Measurements from ENCODE around the gene SLC35C1.
"Not testable (repeated sequence)": the region's sequence is repeated elsewhere in the genome, so short reads cannot be mapped to it uniquely, and the experiment has no call there.

The SLC35C1 gene

GRCh38 chr11:45802531-45803317 is 2.2 kb upstream of the SLC35C1 start:
- no peak for DNase-seq (ENCODE audit: low spot score in 2 of 2)
- ATAC-seq: no peak
- H3K36me3 Mint-ChIP-seq: peaks cover 6% of the 10 kb centered on the region
- no peaks in the 10 kb centered on the region for H3K9me3 Mint-ChIP-seq
- H3K4me3 Mint-ChIP-seq: peak overlapping the region; percentile 93
- H3K27ac Mint-ChIP-seq: no peak overlapping the region
- peaks cover 20% of the 10 kb centered on the region for H3K4me1 Mint-ChIP-seq

GRCh38 chr11:45803971-45804760 is 783 bp upstream of the SLC35C1 start:
- H3K36me3 Mint-ChIP-seq: peaks cover 9% of the 10 kb centered on the region
- H3K27ac Mint-ChIP-seq: peak overlapping the region; percentile 95
- peaks cover 33% of the 10 kb centered on the region for H3K4me1 Mint-ChIP-seq
- peak; percentile 63 for ATAC-seq
- peak overlapping the region; percentile 93 for H3K4me3 Mint-ChIP-seq
- DNase-seq (ENCODE audit: low spot score in 2 of 2): peak; percentile 60 to 80
- no peaks in the 10 kb centered on the region for H3K9me3 Mint-ChIP-seq

- H3K4me1 Mint-ChIP-seq: peaks cover 46% of the 10 kb centered on the region
- peak overlapping the region; percentile 95 for H3K27ac Mint-ChIP-seq
- peaks cover 12% of the 10 kb centered on the region for H3K36me3 Mint-ChIP-seq
- ATAC-seq (peak; percentile 52), DNase-seq (ENCODE audit: low spot score in 2 of 2) (no peak)
- H3K4me3 Mint-ChIP-seq: peak overlapping the region; percentile 93
- H3K9me3 Mint-ChIP-seq: no peaks in the 10 kb centered on the region
These were observed 539 bp downstream of the SLC35C1 start for GRCh38 chr11:45805305-45806071.

DNA sequence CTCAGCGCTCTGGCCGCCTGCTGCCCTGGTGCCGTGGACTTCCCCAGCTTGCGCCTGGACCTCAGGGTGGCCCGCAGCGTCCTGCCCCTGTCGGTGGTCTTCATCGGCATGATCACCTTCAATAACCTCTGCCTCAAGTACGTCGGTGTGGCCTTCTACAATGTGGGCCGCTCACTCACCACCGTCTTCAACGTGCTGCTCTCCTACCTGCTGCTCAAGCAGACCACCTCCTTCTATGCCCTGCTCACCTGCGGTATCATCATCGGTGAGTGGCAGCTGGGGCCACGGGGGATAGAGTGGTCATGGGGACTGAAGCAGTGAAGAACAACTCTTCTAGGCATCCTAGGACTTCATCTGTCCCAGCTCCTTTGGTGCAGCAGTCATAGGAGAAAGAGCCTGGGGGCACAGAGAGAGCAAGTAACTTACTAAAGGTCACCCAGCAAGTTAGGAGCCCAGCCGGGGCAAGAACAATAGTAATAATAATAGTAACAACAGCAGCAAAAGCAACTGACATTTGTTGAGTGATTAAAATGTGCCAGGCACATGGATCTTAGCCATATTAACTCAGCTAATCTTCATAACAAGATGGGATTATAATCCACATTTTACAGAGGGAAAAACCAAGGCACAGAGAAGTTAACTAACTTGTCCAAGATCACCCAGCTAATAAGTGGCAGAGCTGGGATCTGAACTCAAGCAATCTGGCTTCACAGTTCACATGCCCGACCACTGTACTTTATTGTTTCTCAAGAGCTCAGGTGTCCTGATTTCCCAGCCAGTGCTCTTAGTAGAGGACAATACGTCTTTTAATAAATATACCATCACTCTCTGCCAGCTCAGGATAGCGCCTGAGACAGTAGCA is 1.4 kb downstream of the SLC35C1 start:
- Mint-ChIP-seq H3K9me3 (no peaks in the 10 kb centered on the region), H3K4me1 (peaks cover 51% of the 10 kb centered on the region), H3K4me3 (peak overlapping the region; percentile 93), H3K27ac (peak overlapping the region; percentile 95), H3K36me3 (peaks cover 19% of the 10 kb centered on the region)
- DNase-seq (ENCODE audit: low spot score in 2 of 2) (no peak), ATAC-seq (no peak)

DNA sequence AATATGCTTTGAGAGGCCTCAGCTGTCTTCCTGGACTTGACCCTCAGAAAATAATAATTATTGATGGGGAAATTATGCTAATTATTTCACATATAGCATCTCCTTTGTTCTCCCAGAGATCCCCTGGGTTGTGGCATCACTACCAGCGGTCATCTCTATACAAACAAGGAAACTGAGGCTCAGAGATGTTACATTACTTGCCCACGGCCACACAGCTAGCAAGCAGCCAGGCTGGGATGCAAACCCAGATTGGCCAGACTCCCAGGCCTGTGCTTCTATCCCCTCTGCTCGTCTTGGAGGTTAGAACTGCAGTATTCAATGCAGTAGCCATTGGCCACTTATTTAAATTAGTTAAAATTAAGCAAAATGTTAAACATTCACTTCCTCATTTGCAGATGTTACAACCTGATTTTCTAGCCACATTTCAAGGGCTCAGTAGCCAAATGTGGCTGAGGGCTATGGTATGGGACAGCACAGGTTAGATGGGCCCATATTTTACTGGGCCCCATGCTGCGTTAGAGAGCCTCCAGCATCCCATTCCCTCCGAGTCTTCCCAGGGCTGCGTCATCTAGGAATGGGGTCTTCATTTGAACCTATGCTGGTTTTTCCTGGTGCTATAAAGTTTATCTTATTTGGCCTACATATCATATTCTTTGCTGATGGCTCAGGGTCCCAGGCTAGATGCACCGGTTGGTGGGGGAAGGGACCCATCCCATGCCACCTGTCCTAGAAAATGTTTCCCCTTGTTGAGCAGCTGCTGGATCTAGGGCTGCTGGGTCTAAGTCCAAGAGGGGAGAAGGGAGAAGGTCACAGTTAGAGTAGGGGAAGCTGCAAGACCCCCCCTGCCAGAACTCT is 2.2 kb downstream of the SLC35C1 start:
- ATAC-seq: no peak
- Mint-ChIP-seq H3K36me3 (peaks cover 26% of the 10 kb centered on the region), H3K9me3 (no peaks in the 10 kb centered on the region), H3K27ac (peak overlapping the region; percentile 95), H3K4me3 (peak overlapping the region; percentile 93), H3K4me1 (peaks cover 51% of the 10 kb centered on the region)
- DNase-seq (ENCODE audit: low spot score in 2 of 2): no peak

DNA sequence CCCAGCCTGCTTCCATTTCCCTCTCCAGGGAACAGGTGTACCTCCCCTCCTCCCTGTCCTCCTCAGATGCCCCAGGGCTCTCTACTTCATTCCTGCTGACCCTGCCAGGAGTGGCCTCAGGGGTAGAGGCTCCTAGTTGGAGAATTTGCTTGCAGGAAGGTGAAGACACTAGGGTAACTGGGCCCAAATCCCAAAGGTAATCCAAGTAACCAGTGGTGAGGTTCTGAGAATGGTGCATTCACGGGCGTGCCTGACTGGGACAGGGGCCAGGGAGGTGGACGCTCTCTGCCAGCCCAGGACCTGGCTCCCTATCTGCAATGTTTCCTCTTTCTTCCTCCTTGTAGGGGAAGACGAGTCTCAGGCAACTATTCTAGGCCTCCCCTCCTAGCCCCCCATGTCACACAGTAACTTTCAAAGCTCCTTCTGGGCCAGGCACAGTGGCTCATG is 2.9 kb downstream of the SLC35C1 start:
- no peak overlapping the region for H3K27ac Mint-ChIP-seq
- DNase-seq (ENCODE audit: low spot score in 2 of 2) (no peak), ATAC-seq (no peak)
- H3K9me3 Mint-ChIP-seq: no peaks in the 10 kb centered on the region
- peaks cover 51% of the 10 kb centered on the region for H3K4me1 Mint-ChIP-seq
- peak overlapping the region; percentile 93 for H3K4me3 Mint-ChIP-seq
- H3K36me3 Mint-ChIP-seq: peaks cover 32% of the 10 kb centered on the region

DNA sequence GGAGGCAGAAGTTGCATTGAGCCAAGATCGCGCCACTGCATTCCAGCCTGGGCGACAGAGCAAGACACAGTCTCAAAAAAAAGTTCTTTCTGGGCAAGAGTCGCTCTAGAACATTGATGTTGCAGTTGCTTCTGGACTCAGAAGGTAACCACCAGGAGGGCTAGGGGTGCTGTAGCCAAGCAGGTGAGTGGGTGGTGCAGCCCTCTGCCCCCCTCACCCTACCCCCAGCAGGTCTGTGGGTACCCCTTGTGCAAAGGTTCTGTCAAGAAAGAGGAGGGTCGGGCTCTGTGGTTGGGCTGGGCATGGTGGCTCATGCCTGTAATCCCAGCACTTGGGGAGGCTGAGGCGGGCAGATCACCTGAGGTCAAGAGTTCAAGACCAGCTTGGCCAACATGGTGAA is 3.5 kb downstream of the SLC35C1 start:
- H3K27ac Mint-ChIP-seq; H3K9me3 Mint-ChIP-seq; DNase-seq (ENCODE audit: low spot score in 2 of 2); ATAC-seq: not testable (repeated sequence)
- Mint-ChIP-seq H3K36me3 (peaks cover 33% of the 10 kb centered on the region), H3K4me3 (peak overlapping the region; percentile 93), H3K4me1 (peaks cover 51% of the 10 kb centered on the region)

DNA sequence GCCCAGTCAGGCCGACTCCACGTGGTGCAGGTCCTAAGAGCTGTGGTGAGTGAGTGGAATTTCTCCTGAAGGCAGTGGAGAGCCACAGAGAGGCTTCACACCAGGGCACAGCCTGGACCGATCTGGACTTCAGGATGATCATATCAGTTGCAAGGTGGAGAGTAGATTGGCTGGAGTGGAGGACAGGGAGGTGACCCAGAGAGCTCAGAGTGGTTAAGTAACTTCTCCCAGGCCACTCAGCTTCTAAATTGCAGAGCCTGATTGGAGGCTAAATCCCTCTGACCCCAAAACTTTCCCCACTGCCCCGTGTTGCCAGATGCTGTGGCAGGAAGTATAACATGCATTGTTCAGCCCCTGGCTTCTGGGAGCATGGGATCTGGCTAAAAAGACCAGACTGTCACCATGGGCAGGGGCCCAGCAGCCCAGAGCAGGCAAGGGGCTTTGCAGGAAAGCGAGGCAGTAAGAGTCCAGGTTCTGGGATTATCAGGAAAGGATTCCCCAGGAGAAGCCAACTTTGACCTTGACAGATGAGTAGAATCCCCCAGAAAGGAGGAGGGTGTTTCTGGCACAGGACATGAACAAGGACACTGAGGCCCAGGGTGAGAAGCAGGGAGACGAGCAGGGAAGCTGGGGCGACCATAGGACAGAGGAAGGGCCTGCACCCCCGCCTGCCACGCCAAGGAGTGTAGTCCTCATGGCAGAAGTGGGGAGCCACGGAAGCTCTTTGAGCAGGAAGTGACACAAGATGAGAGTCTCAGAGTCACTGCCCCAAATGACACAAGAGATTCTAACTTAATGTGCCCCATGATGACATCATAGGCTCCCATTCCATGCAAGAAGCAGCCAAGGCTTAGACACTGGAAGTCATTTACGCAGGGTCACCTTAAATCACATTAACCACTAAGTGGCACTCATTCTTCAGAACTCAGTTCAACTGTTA is 4.8 kb downstream of the SLC35C1 start:
- ATAC-seq (no peak), DNase-seq (ENCODE audit: low spot score in 2 of 2) (no peak)
- Mint-ChIP-seq H3K9me3 (no peaks in the 10 kb centered on the region), H3K4me1 (peaks cover 51% of the 10 kb centered on the region), H3K36me3 (peaks cover 28% of the 10 kb centered on the region), H3K27ac (peak overlapping the region; percentile 76), H3K4me3 (no peak overlapping the region)

DNA sequence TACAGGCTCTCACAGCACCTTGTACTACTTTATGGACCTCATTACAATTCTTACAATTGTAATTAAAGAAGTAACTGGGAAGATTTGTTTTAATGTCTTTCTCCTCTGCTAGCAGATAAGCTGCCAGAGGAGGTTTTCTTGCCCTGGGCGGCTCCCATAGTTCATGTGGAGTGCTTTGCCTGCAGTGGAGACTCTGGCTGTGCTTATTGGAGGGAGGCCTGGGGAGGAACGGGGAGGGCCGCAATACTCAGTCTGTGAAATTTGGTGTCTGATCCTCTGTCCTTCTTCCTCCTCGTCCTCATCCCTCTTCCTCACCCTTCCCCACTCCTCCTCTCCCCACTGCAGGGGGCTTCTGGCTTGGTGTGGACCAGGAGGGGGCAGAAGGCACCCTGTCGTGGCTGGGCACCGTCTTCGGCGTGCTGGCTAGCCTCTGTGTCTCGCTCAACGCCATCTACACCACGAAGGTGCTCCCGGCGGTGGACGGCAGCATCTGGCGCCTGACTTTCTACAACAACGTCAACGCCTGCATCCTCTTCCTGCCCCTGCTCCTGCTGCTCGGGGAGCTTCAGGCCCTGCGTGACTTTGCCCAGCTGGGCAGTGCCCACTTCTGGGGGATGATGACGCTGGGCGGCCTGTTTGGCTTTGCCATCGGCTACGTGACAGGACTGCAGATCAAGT is 5.6 kb downstream of the SLC35C1 start:
- peaks cover 27% of the 10 kb centered on the region for H3K36me3 Mint-ChIP-seq
- ATAC-seq (no peak), DNase-seq (ENCODE audit: low spot score in 2 of 2) (no peak)
- peak overlapping the region; percentile 76 for H3K27ac Mint-ChIP-seq
- no peak overlapping the region for H3K4me3 Mint-ChIP-seq
- peaks cover 51% of the 10 kb centered on the region for H3K4me1 Mint-ChIP-seq
- H3K9me3 Mint-ChIP-seq: no peaks in the 10 kb centered on the region

- Mint-ChIP-seq H3K4me1 (peaks cover 47% of the 10 kb centered on the region), H3K4me3 (no peak overlapping the region), H3K36me3 (peaks cover 27% of the 10 kb centered on the region), H3K9me3 (no peaks in the 10 kb centered on the region), H3K27ac (no peak overlapping the region)
- no peak for ATAC-seq
- no peak for DNase-seq (ENCODE audit: low spot score in 2 of 2)
These were observed 6.1 kb downstream of the SLC35C1 start for GRCh38 chr11:45811109-45811435.

DNA sequence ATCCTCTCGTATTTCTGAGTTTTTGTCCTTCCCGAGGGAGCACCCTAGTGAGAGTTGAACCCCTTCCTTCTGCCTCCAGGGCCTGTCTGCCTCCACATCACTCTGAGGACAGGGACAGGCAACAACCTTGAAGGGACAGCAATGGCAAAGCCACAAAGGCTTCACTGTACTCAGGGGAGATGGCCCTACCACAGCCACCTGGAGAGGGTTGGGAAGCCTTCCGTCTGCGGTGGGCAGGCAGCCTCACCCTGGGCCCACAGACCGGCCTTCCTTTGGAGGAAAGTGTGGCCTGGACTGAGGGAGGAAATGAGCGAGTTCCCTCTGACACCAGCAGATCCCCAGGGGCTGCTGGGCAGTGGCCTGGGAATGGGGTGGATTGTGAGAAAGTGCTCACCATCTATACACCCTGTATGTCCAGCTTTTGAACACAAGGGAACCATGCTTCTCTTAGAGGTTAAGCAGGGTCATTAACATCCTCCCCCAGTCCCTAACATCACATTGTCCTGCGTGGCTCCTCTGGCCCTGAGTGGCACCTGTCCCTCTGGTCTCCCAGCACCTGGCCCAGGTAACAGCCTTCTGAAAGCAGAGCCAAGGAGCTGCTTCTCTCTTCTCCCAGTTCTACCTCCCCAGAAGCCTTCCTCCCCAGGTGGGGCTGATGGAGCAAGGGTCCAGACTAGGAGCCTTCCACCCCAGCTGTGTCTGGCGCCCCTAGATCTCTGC is 6.8 kb downstream of the SLC35C1 start:
- no peak overlapping the region for H3K27ac Mint-ChIP-seq
- H3K4me3 Mint-ChIP-seq: no peak overlapping the region
- DNase-seq (ENCODE audit: low spot score in 2 of 2) (no peak), ATAC-seq (no peak)
- peaks cover 27% of the 10 kb centered on the region for H3K36me3 Mint-ChIP-seq
- H3K4me1 Mint-ChIP-seq: peaks cover 40% of the 10 kb centered on the region
- H3K9me3 Mint-ChIP-seq: no peaks in the 10 kb centered on the region
